ENCODE measurements around the gene BRD2.

The BRD2 gene

DNA sequence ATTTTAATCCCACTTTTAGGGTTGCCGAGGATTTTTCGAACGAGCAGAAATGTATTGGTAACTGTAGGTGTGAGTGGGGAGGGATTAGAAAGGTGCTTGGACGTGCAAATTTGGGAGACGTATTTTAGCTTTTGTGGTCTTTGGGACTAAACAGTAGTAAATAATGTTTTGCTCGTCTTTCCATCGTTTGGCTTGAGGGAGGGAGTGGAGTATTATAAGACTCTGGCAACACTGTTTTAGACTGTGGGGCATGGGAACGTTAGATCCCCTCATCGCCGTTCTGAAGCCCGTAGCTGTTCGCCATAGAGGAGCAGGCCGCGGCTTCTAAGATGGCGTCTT is 2.8 kb downstream of the BRD2 start:
- DNase-seq: no peak
- no peaks in the 10 kb centered on the region for H3K9me3 ChIP-seq (replicated peaks; ENCODE audit: insufficient read depth, low read length)
- peaks cover 27% of the 10 kb centered on the region for H3K4me1 ChIP-seq (ENCODE audit: low read length)
- H3K4me3 ChIP-seq (ENCODE audit: low read length): peak overlapping the region; percentile 79
- peak overlapping the region; percentile 100 for H3K27ac ChIP-seq (ENCODE audit: low read length)
- H2AFZ ChIP-seq (ENCODE audit: low read length): no peak overlapping the region
- H3K9me2 ChIP-seq (replicated peaks; ENCODE audit: insufficient read depth, low read length): no peaks in the 10 kb centered on the region
- H3K79me2 ChIP-seq (ENCODE audit: low read length): peaks cover 77% of the 10 kb centered on the region
- H4K20me1 ChIP-seq (ENCODE audit: insufficient read depth, low read length): peaks cover 41% of the 10 kb centered on the region
- H3K4me2 ChIP-seq (ENCODE audit: low read depth, low read length): peak overlapping the region; percentile 87
- no peaks in the 10 kb centered on the region for H3K27me3 ChIP-seq (replicated peaks; ENCODE audit: insufficient read depth, low read length)
- TF ChIP-seq EZH2 (optimal IDR thresholded peaks at IDR 0.05; ENCODE audit: low read depth, low read length) (no peak), CTCF (IDR thresholded peaks at IDR 0.05; ENCODE audit: low read length) (no peak), EZH2phosphoT487 (IDR thresholded peaks at IDR 0.05; ENCODE audit: low read length) (no peak)
- peaks cover 80% of the 10 kb centered on the region for H3F3A ChIP-seq (ENCODE audit: insufficient read depth, low read length)
- peak overlapping the region; percentile 97 for H3K9ac ChIP-seq (ENCODE audit: low read length)
- peaks cover 33% of the 10 kb centered on the region for H3K36me3 ChIP-seq (replicated peaks; ENCODE audit: insufficient read depth, low read length)

- Histone ChIP-seq H3F3A (ENCODE audit: insufficient read depth, low read length) (peaks cover 85% of the 10 kb centered on the region), H3K9me2 (replicated peaks; ENCODE audit: insufficient read depth, low read length) (no peaks in the 10 kb centered on the region), H3K36me3 (replicated peaks; ENCODE audit: insufficient read depth, low read length) (peaks cover 38% of the 10 kb centered on the region), H3K27ac (ENCODE audit: low read length) (peak overlapping the region; percentile 100), H3K4me2 (ENCODE audit: low read depth, low read length) (peak overlapping the region; percentile 87), H3K4me3 (ENCODE audit: low read length) (peak overlapping the region; percentile 91), H3K9ac (ENCODE audit: low read length) (peak overlapping the region; percentile 97), H3K79me2 (ENCODE audit: low read length) (peaks cover 80% of the 10 kb centered on the region), H2AFZ (ENCODE audit: low read length) (no peak overlapping the region), H4K20me1 (ENCODE audit: insufficient read depth, low read length) (peaks cover 47% of the 10 kb centered on the region), H3K9me3 (replicated peaks; ENCODE audit: insufficient read depth, low read length) (no peaks in the 10 kb centered on the region), H3K27me3 (replicated peaks; ENCODE audit: insufficient read depth, low read length) (no peaks in the 10 kb centered on the region), H3K4me1 (ENCODE audit: low read length) (peaks cover 25% of the 10 kb centered on the region)
- no peak for TF ChIP-seq CTCF (IDR thresholded peaks at IDR 0.05; ENCODE audit: low read length)
- no peak for TF ChIP-seq EZH2 (optimal IDR thresholded peaks at IDR 0.05; ENCODE audit: low read depth, low read length)
- TF ChIP-seq EZH2phosphoT487 (IDR thresholded peaks at IDR 0.05; ENCODE audit: low read length): no peak
- peak; percentile 99 for DNase-seq
These were observed 3.4 kb downstream of the BRD2 start for GRCh38 chr6:32971581-32972352.

GRCh38 chr6:32972353-32973143 is 4.2 kb downstream of the BRD2 start:
- H3K9me2 ChIP-seq (replicated peaks; ENCODE audit: insufficient read depth, low read length): no peaks in the 10 kb centered on the region
- DNase-seq: peak; percentile 42
- H2AFZ ChIP-seq (ENCODE audit: low read length): no peak overlapping the region
- H3K9ac ChIP-seq (ENCODE audit: low read length): peak overlapping the region; percentile 92
- peak overlapping the region; percentile 87 for H3K4me2 ChIP-seq (ENCODE audit: low read depth, low read length)
- TF ChIP-seq CTCF (IDR thresholded peaks at IDR 0.05; ENCODE audit: low read length) (no peak), EZH2 (optimal IDR thresholded peaks at IDR 0.05; ENCODE audit: low read depth, low read length) (no peak), EZH2phosphoT487 (IDR thresholded peaks at IDR 0.05; ENCODE audit: low read length) (no peak)
- no peaks in the 10 kb centered on the region for H3K9me3 ChIP-seq (replicated peaks; ENCODE audit: insufficient read depth, low read length)
- H3K27me3 ChIP-seq (replicated peaks; ENCODE audit: insufficient read depth, low read length): no peaks in the 10 kb centered on the region
- H3K4me3 ChIP-seq (ENCODE audit: low read length): peak overlapping the region; percentile 91
- peaks cover 85% of the 10 kb centered on the region for H3F3A ChIP-seq (ENCODE audit: insufficient read depth, low read length)
- peaks cover 85% of the 10 kb centered on the region for H3K79me2 ChIP-seq (ENCODE audit: low read length)
- peak overlapping the region; percentile 100; the same call in 1 of the 2 replicates for H3K27ac ChIP-seq (ENCODE audit: low read length)
- H3K36me3 ChIP-seq (replicated peaks; ENCODE audit: insufficient read depth, low read length): peaks cover 45% of the 10 kb centered on the region
- peaks cover 54% of the 10 kb centered on the region for H4K20me1 ChIP-seq (ENCODE audit: insufficient read depth, low read length)
- peaks cover 18% of the 10 kb centered on the region for H3K4me1 ChIP-seq (ENCODE audit: low read length)
